Keratinocyte (primary cell): ENCODE measurements around the gene ATP6V0E1.

Source experiments
- CTCF ChIP-seq, 3 experiments: IDR thresholded peaks in 1 of 3; conservative IDR thresholded peaks in 1 of 3; optimal IDR thresholded peaks in 1 of 3; 2 replicates in 2 of 3; 3 replicates in 1 of 3; pipeline versions ENCODE3 to v1.5.1; 2011; ENCODE audit warnings: low read length in 3 of 3, mild to moderate bottlenecking in 3 of 3, moderate library complexity in 2 of 3, control low read depth in 1 of 3, inconsistent platforms in 1 of 3; ENCODE audit not compliant: insufficient read depth in 2 of 3; ENCODE audit errors: extremely low read depth in 1 of 3
- EZH2 ChIP-seq: IDR thresholded peaks from one replicate; pipeline ENCODE4 v1.6.1; 2012; ENCODE audit warnings: inconsistent platforms, mild to moderate bottlenecking, low read length, moderate library complexity

DNA sequence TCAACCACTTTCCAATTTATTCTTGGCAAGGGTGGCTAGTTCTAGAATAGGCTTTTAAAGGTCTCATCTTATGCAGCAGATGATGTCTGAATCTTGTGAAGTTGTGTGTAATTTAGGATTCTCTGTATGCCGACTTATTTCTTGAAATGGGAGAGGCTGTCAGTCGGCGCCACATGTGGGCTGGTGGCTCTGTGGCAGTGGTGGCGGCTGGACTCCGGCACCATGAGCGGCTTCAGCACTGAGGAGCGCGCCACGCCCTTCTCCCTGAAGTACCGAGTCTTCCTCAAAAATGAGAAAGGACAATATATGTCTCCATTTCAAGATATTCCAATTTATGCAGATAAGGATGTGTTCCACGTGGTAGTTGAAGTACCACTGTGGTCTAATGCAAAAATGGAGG is 8.3 kb upstream of the ATP6V0E1 start:
- no peak for TF ChIP-seq CTCF (optimal IDR thresholded peaks at IDR 0.05 in 1 of 3, IDR thresholded peaks at IDR 0.05 in 1 of 3, conservative IDR thresholded peaks at IDR 0.05 in 1 of 3; ENCODE audit: extremely low read depth in 1 of 3, insufficient read depth in 2 of 3, low read length in 3 of 3)
- no peak for TF ChIP-seq EZH2
